SKM-1 (cell line): ENCODE data around the gene PPAT.
A peak's percentile ranks its signal among the peaks of the same experiment; 100 is the strongest.
"Not testable (repeated sequence)": the region's sequence is repeated elsewhere in the genome, so short reads cannot be mapped to it uniquely, and the experiment has no call there.

Experiments used
- DNase-seq: peaks from one replicate; lab custom pipeline; 2025; ENCODE audit not compliant: unreplicated experiment; lab: John Stamatoyannopoulos, UW

The PPAT gene

GRCh38 chr4:56435140-56435926 is at the start of gene PPAT:
TSS of gene PPAT (minus strand) at chr4:56435615. CDS start at chr4:56435477, 138 bp downstream.
- DNase-seq = peak; percentile 97

- no peak for DNase-seq
These were observed 45.3 kb upstream of the PPAT start for GRCh38 chr4:56480691-56481090.

GRCh38 chr4:56477192-56477702 is 41.8 kb upstream of the PPAT start:
- DNase-seq = no peak

- no peak for DNase-seq
These were observed 40.5 kb upstream of the PPAT start for GRCh38 chr4:56475917-56476316.

- DNase-seq = no peak
These were observed 34.2 kb upstream of the PPAT start for GRCh38 chr4:56469489-56470210.

GRCh38 chr4:56468097-56468422 is 32.6 kb upstream of the PPAT start:
- DNase-seq = no peak

GRCh38 chr4:56467284-56468096 is 32.1 kb upstream of the PPAT start, which contains the start of gene SRP72:
TSS of gene SRP72 (plus strand) at chr4:56467617. CDS start at chr4:56467636, 19 bp downstream.
- DNase-seq = peak; percentile 74

GRCh38 chr4:56466910-56467283 is 31.5 kb upstream of the PPAT start:
- no peak for DNase-seq

GRCh38 chr4:56466296-56466761 is 30.9 kb upstream of the PPAT start:
- not testable (repeated sequence) for DNase-seq

GRCh38 chr4:56465599-56466295 is 30.3 kb upstream of the PPAT start:
- no peak for DNase-seq

- DNase-seq = no peak
These were observed 29.2 kb upstream of the PPAT start for GRCh38 chr4:56464581-56464980.

- DNase-seq = no peak
These were observed 28.3 kb upstream of the PPAT start for GRCh38 chr4:56463711-56464110.

GRCh38 chr4:56462157-56462556 is 26.7 kb upstream of the PPAT start:
- no peak for DNase-seq

GRCh38 chr4:56460085-56460484 is 24.7 kb upstream of the PPAT start:
- DNase-seq = no peak

- no peak for DNase-seq
These were observed 14.9 kb upstream of the PPAT start for GRCh38 chr4:56450342-56450741.

GRCh38 chr4:56449475-56449874 is 14.1 kb upstream of the PPAT start:
- DNase-seq = not testable (repeated sequence)

- DNase-seq = no peak
These were observed 12.9 kb upstream of the PPAT start for GRCh38 chr4:56448301-56448700.

- no peak for DNase-seq
These were observed 10.3 kb upstream of the PPAT start for GRCh38 chr4:56445699-56446098.

GRCh38 chr4:56444719-56445118 is 9.3 kb upstream of the PPAT start:
- no peak for DNase-seq

GRCh38 chr4:56440983-56441382 is 5.6 kb upstream of the PPAT start:
- DNase-seq = no peak

GRCh38 chr4:56438766-56439165 is 3.4 kb upstream of the PPAT start:
- no peak for DNase-seq
